MCF 10A (cell line): ENCODE data around the gene TBL1XR1. TPM values are rescaled to one million over a fixed set of nuclear protein-coding genes. Genes with fewer than 3 reads are reported as not detected.

ENCODE experiments used
- BruUV-seq: library from RNA; stranded (reverse); fragments of 400-500 nt; replicated peaks from 2 replicates; lab custom pipeline; 2021; lab: Mats Ljungman, UMichigan
- CTCF ChIA-PET: fragments of 300-600 bp; sonication (Branson Sonifier 250); formaldehyde crosslinking; extraction: SDS; loops from one replicate; lab custom pipeline; 2021; ENCODE audit warnings: antibody characterized with exemption, inconsistent platforms; lab: Yijun Ruan, JAX
- POLR2A ChIA-PET: fragments of 300-600, 350-650 bp; sonication (Branson Sonifier 250); formaldehyde crosslinking; extraction: SDS; loops from one replicate; lab custom pipeline; 2020; ENCODE audit warnings: antibody characterized with exemption, inconsistent platforms; lab: Yijun Ruan, JAX
- DNase-seq: peaks from one replicate; pipeline ENCODE4 v3.0.0-alpha.2; 2018; ENCODE audit not compliant: unreplicated experiment
- H3K27ac Mint-ChIP-seq: one replicate; pipeline ENCODE4 v1.8.0; 2022; ENCODE audit warnings: mild to moderate bottlenecking, low read depth, mixed read lengths; ENCODE audit not compliant: unreplicated experiment
- H3K27me3 Mint-ChIP-seq: one replicate; pipeline ENCODE4 v1.8.0; 2022; ENCODE audit warnings: mixed read lengths; ENCODE audit not compliant: insufficient read depth, unreplicated experiment
- H3K36me3 Mint-ChIP-seq: one replicate; pipeline ENCODE4 v1.8.0; 2022; ENCODE audit warnings: mild to moderate bottlenecking, moderate library complexity, mixed read lengths; ENCODE audit not compliant: insufficient read depth, unreplicated experiment
- H3K4me1 Mint-ChIP-seq: one replicate; pipeline ENCODE4 v1.8.0; 2022; ENCODE audit warnings: mixed read lengths; ENCODE audit not compliant: insufficient read depth, unreplicated experiment
- H3K4me3 Mint-ChIP-seq: one replicate; pipeline ENCODE4 v1.8.0; 2022; ENCODE audit warnings: mild to moderate bottlenecking, moderate library complexity, mixed read lengths; ENCODE audit not compliant: unreplicated experiment
- H3K9me3 Mint-ChIP-seq: one replicate; pipeline ENCODE4 v1.8.0; 2022; ENCODE audit warnings: mixed read lengths; ENCODE audit not compliant: unreplicated experiment
- intact Hi-C: fragments of 100-400 bp; cut with micrococcal nuclease; formaldehyde crosslinking; loops from 2 replicates; pipeline ENCODE4 v1.14.1; 2022
- total RNA-seq: library from RNA; stranded (reverse); gene quantifications from 2 replicates; pipeline ENCODE4 v1.2.3, GENCODE V29; 2022
- TF ChIP-seq, protein P1 (sequence below): fragments of 200-600 bp; IDR thresholded peaks from one replicate; pipeline ENCODE4 v1.8.0; 2022; ENCODE audit warnings: antibody characterized with exemption, mild to moderate bottlenecking; ENCODE audit not compliant: unreplicated experiment

Gene TBL1XR1
- total RNA-seq, 1 experiment from 2014 or later, result 178 TPM

DNA sequence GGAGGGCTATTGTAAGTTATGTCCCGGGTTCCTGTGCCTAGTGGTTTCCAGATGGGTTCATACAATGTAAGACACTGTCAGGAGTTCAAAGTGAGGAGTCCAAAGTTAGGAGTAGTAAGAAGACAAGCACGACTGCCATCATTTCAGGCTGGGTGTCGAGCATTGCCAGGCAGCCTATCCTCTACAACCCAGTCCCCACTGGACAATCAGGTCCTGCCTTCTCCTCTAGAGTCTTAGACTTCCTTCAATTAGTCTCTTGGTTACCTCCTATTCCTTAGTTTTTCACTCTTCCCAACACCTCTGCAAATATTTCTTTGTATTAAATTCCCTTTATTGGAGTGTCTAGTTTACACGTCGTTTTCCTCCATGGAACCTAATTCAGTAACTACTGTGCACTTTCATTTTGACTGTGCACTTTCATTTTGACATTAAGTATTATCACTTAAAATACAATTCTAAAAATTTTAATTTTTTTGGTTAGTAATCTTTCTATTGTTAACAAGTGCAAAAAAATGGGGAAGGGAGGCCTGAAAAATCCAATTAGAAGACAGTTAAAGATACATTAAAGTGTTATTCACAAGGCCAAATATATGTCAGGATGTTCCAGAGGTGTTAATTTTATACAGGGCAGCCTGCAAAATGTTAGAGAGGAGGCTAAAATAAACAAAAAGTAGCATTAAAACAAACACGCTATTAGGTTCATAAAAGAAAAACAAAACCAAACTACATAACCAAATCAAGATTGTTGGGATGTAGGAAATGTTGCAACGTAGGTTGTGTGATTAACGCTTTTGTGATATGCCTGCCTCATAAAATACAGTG, 155.3 kb downstream of the TBL1XR1 start:
- Mint-ChIP-seq H3K36me3 (peaks cover 66% of the 10 kb centered on the region), H3K4me1 (peaks cover 23% of the 10 kb centered on the region), H3K27me3 (no peaks in the 10 kb centered on the region), H3K9me3 (peaks cover 20% of the 10 kb centered on the region), H3K27ac (peak overlapping the region; percentile 14), H3K4me3 (no peak overlapping the region)
- intact Hi-C loops, result no loop called here
- DNase-seq, result no peak
- ChIA-PET CTCF (no interaction called here), POLR2A (no interaction called here)
- BruUV-seq, result no TSS peak
- TF ChIP-seq, protein P1, sequence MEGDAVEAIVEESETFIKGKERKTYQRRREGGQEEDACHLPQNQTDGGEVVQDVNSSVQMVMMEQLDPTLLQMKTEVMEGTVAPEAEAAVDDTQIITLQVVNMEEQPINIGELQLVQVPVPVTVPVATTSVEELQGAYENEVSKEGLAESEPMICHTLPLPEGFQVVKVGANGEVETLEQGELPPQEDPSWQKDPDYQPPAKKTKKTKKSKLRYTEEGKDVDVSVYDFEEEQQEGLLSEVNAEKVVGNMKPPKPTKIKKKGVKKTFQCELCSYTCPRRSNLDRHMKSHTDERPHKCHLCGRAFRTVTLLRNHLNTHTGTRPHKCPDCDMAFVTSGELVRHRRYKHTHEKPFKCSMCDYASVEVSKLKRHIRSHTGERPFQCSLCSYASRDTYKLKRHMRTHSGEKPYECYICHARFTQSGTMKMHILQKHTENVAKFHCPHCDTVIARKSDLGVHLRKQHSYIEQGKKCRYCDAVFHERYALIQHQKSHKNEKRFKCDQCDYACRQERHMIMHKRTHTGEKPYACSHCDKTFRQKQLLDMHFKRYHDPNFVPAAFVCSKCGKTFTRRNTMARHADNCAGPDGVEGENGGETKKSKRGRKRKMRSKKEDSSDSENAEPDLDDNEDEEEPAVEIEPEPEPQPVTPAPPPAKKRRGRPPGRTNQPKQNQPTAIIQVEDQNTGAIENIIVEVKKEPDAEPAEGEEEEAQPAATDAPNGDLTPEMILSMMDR, result no peak

DNA sequence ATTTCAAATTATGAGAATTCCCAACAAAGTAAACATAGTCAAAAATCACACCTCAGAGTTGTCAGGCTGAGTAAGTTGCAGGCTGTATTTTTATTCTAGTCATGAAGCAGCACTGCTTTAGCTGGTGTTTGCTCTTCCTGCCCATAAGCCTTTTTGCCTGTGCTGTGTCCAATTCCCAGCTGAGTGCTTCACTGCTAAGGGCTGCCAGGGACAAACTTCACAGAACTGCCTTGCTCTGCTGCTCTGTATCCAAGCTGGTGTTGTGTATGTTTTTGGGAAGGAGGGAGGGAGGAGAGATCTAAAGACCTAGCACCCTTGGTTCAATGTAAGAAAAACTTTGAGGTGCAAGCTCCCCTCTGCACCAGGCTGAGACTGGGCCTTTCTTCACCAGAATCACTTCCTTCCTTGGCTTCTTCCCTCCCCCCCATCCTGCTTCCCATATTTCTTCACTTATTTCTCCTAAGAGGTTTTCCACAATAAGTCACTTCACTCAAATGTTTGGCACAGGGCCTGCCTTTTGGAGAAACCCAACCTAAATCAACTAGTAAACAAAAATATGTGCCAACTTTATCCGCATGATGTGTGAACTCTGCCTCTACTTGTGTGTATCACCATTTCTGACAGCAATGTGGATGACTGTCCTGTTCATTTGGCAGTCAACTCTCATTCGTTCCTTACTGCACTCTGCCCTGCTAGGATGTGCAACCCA, 156.1 kb downstream of the TBL1XR1 start:
- intact Hi-C loops, result no loop called here
- DNase-seq, result peak; percentile 86
- TF ChIP-seq, protein P1, result no peak
- Mint-ChIP-seq H3K36me3 (peaks cover 66% of the 10 kb centered on the region), H3K27me3 (no peaks in the 10 kb centered on the region), H3K4me1 (peaks cover 23% of the 10 kb centered on the region), H3K27ac (peak overlapping the region; percentile 14), H3K9me3 (peaks cover 20% of the 10 kb centered on the region), H3K4me3 (no peak overlapping the region)
- CTCF ChIA-PET, result no interaction called here
- no TSS peak for BruUV-seq
- POLR2A ChIA-PET, result interaction anchor here (1.1 kb wide), 1 partner anchor 432 kb away, joined by 3 read pairs; no protein-coding TSS in a partner anchor

DNA sequence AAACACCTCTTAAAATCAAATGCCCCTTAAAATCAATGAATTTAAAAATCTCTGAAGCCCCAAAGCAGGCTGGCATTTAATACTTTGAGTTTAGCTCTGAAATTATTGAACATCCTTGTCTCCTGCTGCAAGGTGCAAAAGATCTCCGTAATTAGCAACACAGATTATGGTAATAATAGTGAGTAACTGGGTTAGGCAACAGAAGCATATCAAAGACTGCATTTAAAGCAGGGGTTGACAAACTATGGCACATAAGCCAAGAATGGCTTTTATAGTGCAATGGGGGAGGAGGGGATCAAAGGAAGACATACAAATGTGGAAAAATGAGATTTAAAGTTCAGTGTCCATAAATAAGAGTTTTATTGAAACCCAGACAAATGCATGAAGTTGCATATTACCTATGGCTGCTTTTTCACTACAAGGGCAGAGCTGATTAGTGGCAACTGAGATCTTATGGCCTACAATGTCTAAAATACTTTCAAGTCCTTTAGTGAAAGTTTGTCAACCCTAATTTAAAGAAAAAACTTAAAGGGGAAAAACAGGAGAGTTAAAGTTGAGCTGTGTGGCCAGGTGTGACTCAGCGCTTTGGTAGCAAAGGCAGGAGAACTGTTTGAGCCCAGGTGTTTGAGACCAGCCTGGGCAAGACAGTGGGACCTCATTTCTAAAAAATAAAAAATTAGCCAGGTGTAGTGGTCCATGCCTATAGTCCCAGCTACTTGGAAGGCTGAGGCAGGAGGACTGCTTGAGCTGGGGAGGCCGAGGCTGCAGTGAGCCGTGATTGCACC, 157.6 kb downstream of the TBL1XR1 start:
- peak; percentile 25 for DNase-seq
- ChIA-PET CTCF (interaction anchor here (0.7 kb wide), 1 partner anchor 8 kb away, joined by 3 read pairs; no protein-coding TSS in a partner anchor), POLR2A (interaction anchor here (1.5 kb wide), 1 partner anchor 410 kb away, joined by 4 read pairs; no protein-coding TSS in a partner anchor)
- peaks cover 19% of the 10 kb centered on the region for H3K9me3 Mint-ChIP-seq
- intact Hi-C loops, result no loop called here
- TF ChIP-seq, protein P1, result no peak
- peaks cover 23% of the 10 kb centered on the region for H3K4me1 Mint-ChIP-seq
- BruUV-seq, result no TSS peak
- H3K27ac Mint-ChIP-seq, result peak overlapping the region; percentile 73
- peaks cover 66% of the 10 kb centered on the region for H3K36me3 Mint-ChIP-seq
- H3K4me3 Mint-ChIP-seq, result no peak overlapping the region
- no peaks in the 10 kb centered on the region for H3K27me3 Mint-ChIP-seq
